GM21723 (cell line): ENCODE results near the gene MEGF10.
"Not testable (repeated sequence)": the region's sequence is repeated elsewhere in the genome, so short reads cannot be mapped to it uniquely, and the experiment has no call there.

Experiments used
- ATAC-seq: cut with Tn5 transposase; IDR thresholded peaks from one replicate; pipeline ENCODE4 v1.9.1; 2021; ENCODE audit warnings: mild to moderate bottlenecking, moderate library complexity; ENCODE audit not compliant: unreplicated experiment

Gene MEGF10

GRCh38 chr5:127290019-127290945 lies at the start of gene MEGF10:
MEGF10 (plus strand) TSS chr5:127290796; CDS start chr5:127331309, 40,513 bp downstream.
- ATAC-seq: no peak

DNA sequence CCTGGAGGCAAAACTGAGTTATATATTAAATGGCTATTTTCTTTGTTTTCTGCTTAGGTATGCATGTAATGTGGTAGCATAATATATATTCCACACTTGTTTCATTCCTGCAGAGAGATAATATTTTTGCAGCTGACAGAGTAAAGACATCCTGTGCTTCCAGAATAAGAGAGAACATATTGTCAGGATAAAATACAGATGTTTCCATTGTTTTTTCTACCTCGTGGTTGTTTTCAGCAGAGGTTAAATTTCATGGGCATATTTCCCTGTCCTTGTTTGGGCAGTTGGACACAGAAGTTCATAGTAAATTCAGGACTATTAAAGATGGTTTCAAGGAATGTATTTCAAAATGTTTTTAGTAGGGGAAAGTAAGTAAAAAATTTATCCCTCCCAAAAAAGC lies 47.6 kb upstream of the MEGF10 start:
- no peak for ATAC-seq

DNA sequence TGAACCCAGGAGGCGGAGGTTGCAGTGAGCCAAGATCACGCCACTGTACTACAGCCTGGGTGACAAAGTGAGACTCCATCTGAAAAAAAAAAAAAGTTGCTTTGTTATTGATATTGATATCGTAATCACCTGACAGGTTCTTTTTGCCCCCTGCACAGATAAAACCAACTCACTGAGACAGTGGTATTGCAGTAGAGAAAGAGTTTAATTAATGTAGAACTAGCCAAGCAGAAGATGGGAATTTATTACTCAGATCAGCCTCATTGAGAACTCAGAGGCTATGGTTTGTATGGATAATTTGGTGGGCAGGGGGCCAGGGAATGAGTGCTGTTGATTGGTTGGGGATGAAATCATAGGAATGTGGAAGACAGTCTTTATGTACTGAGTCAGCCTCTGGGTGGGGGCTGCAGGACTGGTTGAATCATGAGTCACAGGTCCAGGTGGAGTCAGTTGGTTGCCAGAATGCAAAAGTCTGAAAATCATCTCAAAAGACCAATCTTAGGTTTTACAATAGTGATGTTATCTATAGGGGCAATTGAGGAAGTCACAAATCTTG lies 35.8 kb upstream of the MEGF10 start:
- no peak for ATAC-seq

- no peak for ATAC-seq
These were observed 33.6 kb upstream of the MEGF10 start for GRCh38 chr5:127256886-127257597.

GRCh38 chr5:127260686-127261085 lies 29.9 kb upstream of the MEGF10 start:
- no peak for ATAC-seq

DNA sequence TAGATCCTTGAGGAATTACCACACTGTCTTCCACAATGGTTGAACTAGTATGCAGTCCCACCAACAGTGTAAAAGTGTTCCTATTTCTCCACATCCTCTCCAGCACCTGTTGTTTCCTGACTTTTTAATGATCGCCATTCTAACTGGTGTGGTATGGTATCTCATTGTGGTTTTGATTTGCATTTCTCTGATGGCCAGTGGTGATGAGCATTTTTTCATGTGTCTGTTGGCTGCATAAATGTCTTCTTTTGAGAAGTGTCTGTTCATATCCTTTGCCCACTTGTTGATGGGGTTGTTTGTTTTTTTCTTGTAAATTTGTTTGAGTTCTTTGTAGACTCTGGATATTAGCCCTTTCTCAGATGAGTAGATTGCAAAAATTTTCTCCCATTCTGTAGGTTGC lies 25.1 kb upstream of the MEGF10 start:
- ATAC-seq: not testable (repeated sequence)

DNA sequence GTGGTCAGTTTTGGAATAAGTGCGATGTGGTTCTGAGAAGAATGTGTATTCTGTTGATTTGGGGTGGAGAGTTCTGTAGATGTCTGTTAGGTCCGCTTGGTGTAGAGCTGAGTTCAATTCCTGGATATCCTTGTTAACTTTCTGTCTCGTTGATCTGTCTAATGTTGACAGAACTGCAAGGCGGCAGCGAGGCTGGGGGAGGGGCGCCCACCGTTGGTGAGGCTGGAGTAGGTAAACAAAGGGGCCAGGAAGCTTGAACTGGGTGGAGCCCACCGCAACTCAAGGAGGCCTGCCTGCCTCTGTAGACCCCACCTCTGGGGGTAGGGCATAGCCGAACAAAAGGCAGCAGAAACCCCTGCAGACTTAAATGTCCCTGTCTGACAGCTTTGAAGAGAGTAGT lies 22.3 kb upstream of the MEGF10 start:
- not testable (repeated sequence) for ATAC-seq

DNA sequence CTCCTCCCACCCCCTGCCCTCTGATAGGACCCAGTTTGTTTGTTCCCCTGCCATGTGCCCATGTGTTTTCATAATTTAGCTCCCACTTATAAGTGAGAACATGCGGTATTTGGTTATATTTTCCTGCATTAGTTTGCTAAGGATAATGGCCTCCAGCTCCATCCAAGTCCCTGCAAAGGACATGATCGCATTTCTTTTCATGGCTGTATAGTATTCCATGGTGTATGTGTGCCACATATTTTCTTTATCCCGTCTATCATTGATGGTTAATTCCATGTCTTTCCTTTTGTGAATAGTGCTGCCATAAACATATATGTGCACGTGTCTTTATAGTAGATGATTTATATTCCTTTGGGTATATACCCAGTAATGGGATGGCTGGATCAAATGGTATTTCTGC lies 19.9 kb upstream of the MEGF10 start:
- ATAC-seq: not testable (repeated sequence)

DNA sequence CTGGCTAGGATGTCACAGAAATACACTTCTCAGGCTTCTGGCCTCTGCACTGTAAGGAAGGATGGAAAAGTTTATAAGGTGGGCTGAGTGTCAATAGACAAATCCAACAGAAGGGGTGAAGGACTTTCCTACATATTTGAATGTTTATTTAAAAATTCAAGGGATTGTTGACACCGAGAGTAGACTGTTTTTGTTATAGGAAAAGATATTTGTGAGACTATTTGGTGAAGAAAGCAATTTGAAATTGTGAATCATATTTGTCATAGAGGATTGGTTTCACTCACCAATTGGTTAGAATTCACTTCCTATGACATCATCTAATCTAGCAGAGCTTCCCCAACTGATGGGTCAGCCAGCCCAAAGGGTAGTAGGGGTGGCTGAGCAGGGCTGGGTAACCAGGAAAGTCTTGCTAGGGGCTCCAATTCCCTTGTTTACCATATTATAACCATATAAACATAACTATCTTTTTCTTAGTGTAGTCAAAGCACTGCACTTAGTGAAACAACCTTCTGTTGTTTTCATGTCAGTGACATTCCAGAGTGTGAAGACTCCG lies 14.9 kb upstream of the MEGF10 start:
- ATAC-seq: no peak

DNA sequence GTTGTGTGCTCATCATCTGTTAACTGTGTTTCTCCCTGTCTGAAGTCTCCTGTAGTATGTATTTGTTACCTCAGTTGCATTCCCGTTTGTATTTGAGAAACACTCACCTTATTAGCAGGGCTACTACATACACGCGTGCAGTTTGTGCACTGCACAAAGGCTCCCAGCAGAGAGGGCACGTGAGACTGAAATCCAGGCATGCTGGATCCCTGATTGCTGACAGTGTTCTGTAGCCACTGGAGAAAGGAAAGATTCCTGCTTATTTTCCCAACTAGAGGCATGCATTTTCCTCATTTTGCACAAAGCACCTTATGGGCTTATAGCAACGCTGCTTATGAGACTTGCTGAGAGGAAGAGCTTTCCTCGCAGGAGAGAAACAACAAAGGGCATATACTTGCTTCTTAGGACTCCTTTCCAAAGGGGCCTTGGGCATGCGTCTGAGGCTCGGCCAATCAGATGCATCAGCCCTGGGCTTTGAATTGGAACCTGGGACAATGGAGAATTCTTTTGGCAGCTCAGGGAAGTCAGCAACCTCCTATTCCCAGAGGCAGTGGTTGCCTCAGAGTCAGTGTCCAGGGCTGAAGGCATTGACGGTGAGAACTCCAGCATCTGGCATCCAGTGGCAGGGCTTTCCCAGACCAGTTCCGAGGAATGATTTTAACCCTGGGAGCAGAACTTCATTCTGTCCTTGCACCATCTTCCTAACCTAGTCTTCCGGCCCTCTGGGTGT lies 9.9 kb upstream of the MEGF10 start:
- no peak for ATAC-seq

GRCh38 chr5:127281609-127282008 lies 9.0 kb upstream of the MEGF10 start:
- no peak for ATAC-seq

- no peak for ATAC-seq
These were observed 1.9 kb upstream of the MEGF10 start for GRCh38 chr5:127288676-127289075.

DNA sequence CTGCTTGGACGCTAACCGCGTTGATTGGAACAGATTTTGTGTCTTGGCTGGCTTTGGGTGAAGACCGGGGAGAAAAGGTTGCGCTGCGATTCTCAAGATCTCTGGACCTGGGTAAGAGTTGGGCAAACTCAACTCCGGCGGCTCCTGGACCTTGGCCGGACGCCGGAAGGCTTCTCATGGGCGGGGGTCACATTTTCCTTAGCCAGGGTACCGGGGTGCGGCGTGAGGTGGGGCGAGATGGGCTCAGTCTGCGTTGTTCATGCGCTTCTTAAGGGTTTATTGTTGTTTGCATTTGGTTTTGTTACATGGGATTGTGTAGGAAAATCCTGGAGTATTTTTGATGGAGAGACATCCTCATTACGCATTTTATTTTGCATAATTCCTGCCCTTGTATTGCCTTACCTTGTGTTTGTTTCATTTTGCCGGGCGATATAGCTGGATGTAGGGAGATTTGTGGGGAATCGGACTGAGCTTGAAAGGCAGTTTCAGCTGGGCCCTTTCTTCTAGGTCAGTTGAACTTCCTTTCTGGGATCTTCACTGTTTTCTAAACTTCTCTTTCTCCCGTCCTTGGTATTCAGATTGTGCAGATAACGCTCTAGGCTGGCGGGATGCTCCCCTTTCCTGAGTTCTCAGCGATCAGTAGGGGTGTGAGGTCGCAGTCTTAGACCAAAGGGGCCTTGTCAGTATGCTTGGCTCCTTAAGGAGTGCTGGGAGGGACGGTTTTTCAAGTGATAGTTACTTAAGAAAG lies 524 bp downstream of the MEGF10 start:
- ATAC-seq: no peak

DNA sequence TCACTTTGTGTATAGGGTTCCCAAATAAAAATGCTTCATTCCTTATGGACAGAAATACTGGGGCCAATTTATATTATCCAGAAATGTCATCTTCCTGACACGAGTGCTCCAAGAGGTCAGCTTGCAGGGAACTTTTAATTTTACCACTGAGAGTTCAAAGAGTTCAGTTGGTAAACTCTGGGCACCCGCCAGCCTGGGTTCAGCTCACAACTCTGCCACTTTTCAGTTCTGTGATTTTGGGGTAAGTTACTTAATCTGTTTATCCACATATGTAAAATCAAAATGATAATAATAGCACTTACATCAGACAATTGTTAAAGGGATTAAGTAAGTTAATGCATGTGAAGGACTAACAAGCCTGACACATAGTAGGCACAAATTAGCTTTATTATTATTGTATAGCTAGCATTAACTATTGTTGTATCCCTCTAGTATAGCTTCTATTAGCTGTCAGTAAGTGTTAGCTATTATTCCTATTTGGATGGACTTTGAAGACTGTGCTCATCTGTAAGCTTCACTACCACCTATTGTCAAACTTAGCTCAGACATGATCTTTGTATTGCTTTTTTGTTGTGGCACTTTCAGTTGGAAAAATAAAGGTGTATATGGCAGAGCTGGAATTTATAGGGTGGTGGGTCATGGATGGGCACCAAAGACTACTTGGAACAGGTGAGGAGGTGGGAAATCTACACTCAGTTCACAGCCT lies 1.6 kb downstream of the MEGF10 start:
- ATAC-seq: no peak

DNA sequence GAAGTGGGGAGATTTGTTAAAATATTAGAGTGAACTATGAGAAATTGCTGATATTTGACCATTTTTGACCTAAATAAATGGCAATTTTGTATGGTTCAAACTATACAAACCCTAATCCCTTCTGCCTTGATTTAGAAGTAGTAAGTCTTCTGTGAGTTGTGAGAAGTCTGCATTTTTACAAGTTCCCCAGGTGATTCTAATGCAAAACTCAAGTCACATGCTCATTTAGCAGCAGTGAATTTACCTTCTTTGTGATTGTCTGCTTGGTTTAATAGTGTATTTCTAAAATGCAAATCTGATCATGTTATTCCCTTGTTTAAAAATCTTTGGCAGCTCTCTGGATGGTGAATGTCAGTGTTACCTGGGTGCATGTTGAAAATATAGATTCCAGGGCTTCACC lies 2.8 kb downstream of the MEGF10 start:
- no peak for ATAC-seq

DNA sequence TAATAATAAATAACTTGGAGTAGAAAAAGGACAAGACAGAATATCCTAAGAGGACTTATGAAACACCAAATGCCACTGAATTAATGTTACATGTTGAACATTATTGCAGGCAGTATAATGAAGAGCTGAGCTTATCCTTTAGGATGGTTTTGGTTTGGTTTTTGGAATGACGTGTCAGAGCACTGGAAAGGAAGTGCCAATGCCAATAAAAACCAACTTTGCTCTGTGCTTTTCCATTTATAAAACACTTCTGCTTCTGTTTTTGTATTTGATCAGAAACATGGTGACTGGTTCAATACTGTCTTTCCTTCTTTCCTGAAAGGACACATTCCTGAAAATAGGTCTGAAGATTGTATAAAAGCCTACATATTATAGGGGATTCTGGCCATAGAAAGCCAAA lies 4.2 kb downstream of the MEGF10 start:
- ATAC-seq: no peak

GRCh38 chr5:127295454-127295853 lies 4.9 kb downstream of the MEGF10 start:
- ATAC-seq: no peak

- ATAC-seq: no peak
These were observed 5.7 kb downstream of the MEGF10 start for GRCh38 chr5:127296321-127296720.

GRCh38 chr5:127296894-127297293 lies 6.3 kb downstream of the MEGF10 start:
- ATAC-seq: not testable (repeated sequence)
